HEK293 (cell line): ENCODE results near the gene DNAJC7.

Source experiments
- CTCF ChIA-PET: fragments of 350-600 bp; formaldehyde crosslinking; extraction: SDS; loops from one replicate; lab custom pipeline; 2021; ENCODE audit warnings: antibody characterized with exemption; lab: Yijun Ruan, JAX
- POLR2A ChIA-PET: fragments of 300-600 bp; formaldehyde crosslinking; extraction: SDS; loops from one replicate; lab custom pipeline; 2020; ENCODE audit warnings: antibody characterized with exemption, inconsistent platforms; lab: Yijun Ruan, JAX
- H3K27ac ChIP-seq: fragments of 200-500 bp; sonication (Bioruptor generic); 2 replicates; pipeline ENCODE4 v1.5.1; 2014; ENCODE audit warnings: low read depth, low read length, control low read depth, inconsistent platforms; ENCODE audit errors: extremely low read depth
- H3K36me3 ChIP-seq, 2 experiments: fragments of 200-500 bp in 1 of 2; sonication (Bioruptor generic) in 1 of 2; 1 replicate in 1 of 2; 2 replicates in 1 of 2; pipeline ENCODE4 v1.5.1; 2014 to 2017; ENCODE audit warnings: inconsistent platforms in 2 of 2, low read length in 2 of 2; ENCODE audit not compliant: control insufficient read depth in 2 of 2, insufficient read depth in 1 of 2
- H3K4me1 ChIP-seq: fragments of 200-500 bp; sonication (Bioruptor generic); 2 replicates; pipeline ENCODE4 v1.5.1; 2014; ENCODE audit warnings: mild to moderate bottlenecking, low read length, inconsistent platforms; ENCODE audit not compliant: control insufficient read depth, insufficient read depth
- H3K4me3 ChIP-seq: 2 replicates; pipeline ENCODE4 v1.5.1; 2011; ENCODE audit warnings: low read depth, mild to moderate bottlenecking, control low read depth, low read length, moderate library complexity
- H3K9me3 ChIP-seq: fragments of 200-500 bp; sonication (Bioruptor generic); 2 replicates; pipeline ENCODE4 v1.5.1; 2014; ENCODE audit warnings: low read depth, low read length, inconsistent platforms; ENCODE audit not compliant: control insufficient read depth, insufficient read depth
- FEZF1 ChIP-seq: fragments of 450-650 bp; formaldehyde crosslinking; IDR thresholded peaks from 2 replicates; pipeline ENCODE4 v1.5.1; 2016; ENCODE audit warnings: missing biosample characterization, missing genetic modification characterization
- KLF16 ChIP-seq: fragments of 450-650 bp; formaldehyde crosslinking; IDR thresholded peaks from 2 replicates; pipeline ENCODE4 v1.5.1; 2017; ENCODE audit warnings: missing biosample characterization, missing genetic modification characterization
- MYNN ChIP-seq: fragments of 450-650 bp; formaldehyde crosslinking; IDR thresholded peaks from 2 replicates; pipeline ENCODE4 v1.5.1; 2016; ENCODE audit warnings: missing biosample characterization, missing genetic modification characterization, borderline replicate concordance
- SCRT1 ChIP-seq: fragments of 450-650 bp; formaldehyde crosslinking; IDR thresholded peaks from 2 replicates; pipeline ENCODE4 v1.5.1; 2016; ENCODE audit warnings: missing biosample characterization, missing genetic modification characterization, borderline replicate concordance
- ZBTB48 ChIP-seq: fragments of 450-650 bp; formaldehyde crosslinking; IDR thresholded peaks from 2 replicates; pipeline ENCODE4 v1.5.1; 2016; ENCODE audit warnings: missing biosample characterization, missing genetic modification characterization
- ZEB2 ChIP-seq: fragments of 450-650 bp; formaldehyde crosslinking; IDR thresholded peaks from 2 replicates; pipeline ENCODE4 v1.5.1; 2016; ENCODE audit warnings: missing biosample characterization, missing genetic modification characterization
- ZFP3 ChIP-seq: fragments of 450-650 bp; formaldehyde crosslinking; IDR thresholded peaks from 2 replicates; pipeline ENCODE4 v1.5.1; 2016; ENCODE audit warnings: low read depth, missing biosample characterization, missing genetic modification characterization
- ZIC2 ChIP-seq: fragments of 450-650 bp; formaldehyde crosslinking; IDR thresholded peaks from 2 replicates; pipeline ENCODE4 v1.5.1; 2016; ENCODE audit warnings: missing biosample characterization, missing genetic modification characterization
- ZNF48 ChIP-seq: fragments of 450-650 bp; formaldehyde crosslinking; IDR thresholded peaks from 2 replicates; pipeline ENCODE4 v1.5.1; 2016; ENCODE audit warnings: missing biosample characterization, missing genetic modification characterization
- ZNF549 ChIP-seq: fragments of 450-650 bp; IDR thresholded peaks from 2 replicates; pipeline ENCODE4 v1.5.1; 2018; ENCODE audit warnings: missing biosample characterization, missing genetic modification characterization, mild to moderate bottlenecking, inconsistent platforms, moderate library complexity
- ZNF596 ChIP-seq: fragments of 450-650 bp; IDR thresholded peaks from 2 replicates; pipeline ENCODE4 v1.5.0; 2018; ENCODE audit warnings: missing biosample characterization, mild to moderate bottlenecking, missing genetic modification characterization, moderate library complexity
- ZNF677 ChIP-seq: fragments of 450-650 bp; IDR thresholded peaks from 2 replicates; pipeline ENCODE4 v1.5.0; 2018; ENCODE audit warnings: missing biosample characterization, mild to moderate bottlenecking, missing genetic modification characterization, moderate library complexity
- ZNF76 ChIP-seq: fragments of 450-650 bp; formaldehyde crosslinking; IDR thresholded peaks from 2 replicates; pipeline ENCODE4; 2016; ENCODE audit warnings: low read depth, missing biosample characterization, missing genetic modification characterization, borderline replicate concordance
- TF ChIP-seq, protein P1 (sequence below): fragments of 450-650 bp; formaldehyde crosslinking; IDR thresholded peaks from 2 replicates; pipeline ENCODE4 v1.5.1; 2017; ENCODE audit warnings: missing biosample characterization, mild to moderate bottlenecking, missing genetic modification characterization, moderate library complexity
- TF ChIP-seq, protein P2 (sequence below): fragments of 450-650 bp; formaldehyde crosslinking; IDR thresholded peaks from 2 replicates; pipeline ENCODE4 v1.5.1; 2016; ENCODE audit warnings: missing biosample characterization, missing genetic modification characterization

The DNAJC7 gene

DNA sequence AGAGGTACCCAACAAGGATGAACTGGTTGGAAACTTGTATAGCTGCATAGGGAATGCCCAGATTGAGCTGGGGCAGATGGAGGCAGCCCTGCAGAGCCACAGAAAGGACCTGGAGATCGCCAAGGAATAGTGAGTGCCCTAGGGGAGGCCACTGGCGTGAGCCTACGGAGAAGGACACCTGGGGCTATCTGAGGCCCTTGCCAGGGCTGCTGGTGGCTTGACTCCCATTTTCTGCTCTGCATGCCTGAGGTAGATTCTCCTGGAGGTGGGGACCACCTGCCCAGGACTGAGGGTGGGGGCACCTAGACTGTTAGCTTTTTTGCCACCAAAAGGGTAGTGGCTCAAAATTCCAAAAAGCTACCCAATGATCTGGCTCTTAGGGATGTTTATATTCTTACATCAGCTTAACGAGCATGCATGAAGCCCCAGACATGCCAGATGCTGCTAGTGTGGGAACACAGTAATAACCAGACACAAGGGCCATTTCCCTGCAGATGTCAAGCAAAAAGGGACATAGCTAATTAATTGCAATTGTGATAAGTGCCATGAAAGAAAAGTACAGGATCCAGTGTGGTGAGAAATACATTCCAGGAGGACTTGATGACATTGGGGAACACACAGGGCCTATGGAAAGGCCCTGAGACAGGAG, 78.1 kb downstream of the DNAJC7 start:
- H3K36me3 ChIP-seq = peaks cover 0 to 30% of the 10 kb centered on the region in 2 experiments; a peak in 1 of 3 replicates
- H3K27ac ChIP-seq = no peak overlapping the region
- no peak overlapping the region for H3K4me3 ChIP-seq
- POLR2A ChIA-PET = interaction anchor here (0.6 to 2.9 kb wide), 2 partner anchors 9 to 20 kb away, joined by 3 to 13 read pairs; partner anchors contain the start of genes ACLY and ODAD4
- no peaks in the 10 kb centered on the region for H3K9me3 ChIP-seq
- no peaks in the 10 kb centered on the region for H3K4me1 ChIP-seq
- no peak for TF ChIP-seq SCRT1 (tag by site-specific recombination)
- no peak for TF ChIP-seq ZNF76
- TF ChIP-seq ZIC2 (tag by site-specific recombination) = peak; percentile 63
- TF ChIP-seq, all 188 proteins: peak for 1
- CTCF ChIA-PET = interaction anchor here (0.6 to 1.2 kb wide), 3 partner anchors 153 to 797 kb away, joined by 3 to 5 read pairs (median 3); partner anchors contain the start of gene JUP

DNA sequence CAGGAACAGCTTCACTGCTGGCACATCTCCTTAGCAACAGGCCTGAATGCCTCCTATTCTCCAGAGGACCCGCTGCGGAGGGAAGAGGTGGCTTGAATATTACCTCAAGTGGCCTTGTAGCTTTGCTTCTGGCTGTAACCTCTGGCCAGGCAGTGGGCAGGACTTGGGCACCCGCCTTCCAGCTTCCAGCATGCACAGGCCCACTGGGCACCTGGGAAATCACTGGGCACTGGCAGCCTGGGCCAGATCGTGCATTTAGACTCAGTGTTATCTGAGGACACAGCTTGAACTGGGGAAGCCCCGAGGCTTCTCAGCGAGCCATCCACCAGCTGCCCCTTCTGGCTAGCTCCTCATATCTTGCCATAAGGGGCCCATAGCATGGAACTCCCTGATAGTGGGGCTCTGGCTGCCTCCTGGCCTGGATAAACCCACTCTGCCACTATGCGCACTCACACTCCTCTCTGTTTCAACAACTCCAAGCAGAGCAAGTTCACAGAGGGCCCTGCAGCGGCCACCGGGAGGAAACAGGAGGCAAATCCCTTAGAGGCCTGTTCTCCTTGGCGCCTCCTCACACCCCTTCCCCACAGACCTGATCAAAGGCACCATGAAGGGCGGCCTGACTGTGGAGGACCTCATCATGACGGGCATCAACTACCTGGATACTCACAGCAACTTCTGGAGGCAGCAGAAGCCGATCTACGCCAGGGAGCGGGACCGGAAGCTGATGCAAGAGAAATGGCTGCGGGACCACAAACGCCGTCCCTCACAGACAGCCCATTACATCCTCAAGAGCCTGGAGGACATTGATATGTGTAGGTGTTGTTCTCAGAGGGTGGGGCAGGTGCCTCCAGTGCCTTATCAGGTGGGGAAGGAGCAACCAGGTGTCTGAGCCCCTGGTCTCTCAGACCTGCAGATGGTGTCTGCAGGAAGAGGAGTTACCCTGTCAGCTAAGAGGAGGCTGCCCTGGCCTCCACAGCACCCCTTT, 79.0 kb downstream of the DNAJC7 start:
- ChIA-PET POLR2A (interaction anchor here (0.6 to 2.9 kb wide), 2 partner anchors 8 to 20 kb away, joined by 3 to 13 read pairs; partner anchors contain the start of genes ACLY and ODAD4), CTCF (interaction anchor here (0.6 to 1.2 kb wide), 7 partner anchors 16 to 798 kb away, joined by 3 to 6 read pairs (median 4); partner anchors contain the start of gene JUP)
- peaks cover 0 to 30% of the 10 kb centered on the region in 2 experiments; a peak in 1 of 3 replicates for H3K36me3 ChIP-seq
- TF ChIP-seq KLF16 (tag by site-specific recombination) = no peak
- TF ChIP-seq ZNF596 (tag by site-specific recombination) = no peak
- no peak for TF ChIP-seq ZBTB48
- TF ChIP-seq MYNN (tag by site-specific recombination) = no peak
- no peak for TF ChIP-seq ZEB2
- no peak for TF ChIP-seq ZNF549 (tag by site-specific recombination)
- TF ChIP-seq, protein P1, sequence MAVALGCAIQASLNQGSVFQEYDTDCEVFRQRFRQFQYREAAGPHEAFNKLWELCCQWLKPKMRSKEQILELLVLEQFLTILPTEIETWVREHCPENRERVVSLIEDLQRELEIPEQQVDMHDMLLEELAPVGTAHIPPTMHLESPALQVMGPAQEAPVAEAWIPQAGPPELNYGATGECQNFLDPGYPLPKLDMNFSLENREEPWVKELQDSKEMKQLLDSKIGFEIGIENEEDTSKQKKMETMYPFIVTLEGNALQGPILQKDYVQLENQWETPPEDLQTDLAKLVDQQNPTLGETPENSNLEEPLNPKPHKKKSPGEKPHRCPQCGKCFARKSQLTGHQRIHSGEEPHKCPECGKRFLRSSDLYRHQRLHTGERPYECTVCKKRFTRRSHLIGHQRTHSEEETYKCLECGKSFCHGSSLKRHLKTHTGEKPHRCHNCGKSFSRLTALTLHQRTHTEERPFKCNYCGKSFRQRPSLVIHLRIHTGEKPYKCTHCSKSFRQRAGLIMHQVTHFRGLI = no peak
- TF ChIP-seq ZFP3 (tag by site-specific recombination) = no peak
- TF ChIP-seq ZNF48 (tag by site-specific recombination) = no peak
- TF ChIP-seq, protein P2, sequence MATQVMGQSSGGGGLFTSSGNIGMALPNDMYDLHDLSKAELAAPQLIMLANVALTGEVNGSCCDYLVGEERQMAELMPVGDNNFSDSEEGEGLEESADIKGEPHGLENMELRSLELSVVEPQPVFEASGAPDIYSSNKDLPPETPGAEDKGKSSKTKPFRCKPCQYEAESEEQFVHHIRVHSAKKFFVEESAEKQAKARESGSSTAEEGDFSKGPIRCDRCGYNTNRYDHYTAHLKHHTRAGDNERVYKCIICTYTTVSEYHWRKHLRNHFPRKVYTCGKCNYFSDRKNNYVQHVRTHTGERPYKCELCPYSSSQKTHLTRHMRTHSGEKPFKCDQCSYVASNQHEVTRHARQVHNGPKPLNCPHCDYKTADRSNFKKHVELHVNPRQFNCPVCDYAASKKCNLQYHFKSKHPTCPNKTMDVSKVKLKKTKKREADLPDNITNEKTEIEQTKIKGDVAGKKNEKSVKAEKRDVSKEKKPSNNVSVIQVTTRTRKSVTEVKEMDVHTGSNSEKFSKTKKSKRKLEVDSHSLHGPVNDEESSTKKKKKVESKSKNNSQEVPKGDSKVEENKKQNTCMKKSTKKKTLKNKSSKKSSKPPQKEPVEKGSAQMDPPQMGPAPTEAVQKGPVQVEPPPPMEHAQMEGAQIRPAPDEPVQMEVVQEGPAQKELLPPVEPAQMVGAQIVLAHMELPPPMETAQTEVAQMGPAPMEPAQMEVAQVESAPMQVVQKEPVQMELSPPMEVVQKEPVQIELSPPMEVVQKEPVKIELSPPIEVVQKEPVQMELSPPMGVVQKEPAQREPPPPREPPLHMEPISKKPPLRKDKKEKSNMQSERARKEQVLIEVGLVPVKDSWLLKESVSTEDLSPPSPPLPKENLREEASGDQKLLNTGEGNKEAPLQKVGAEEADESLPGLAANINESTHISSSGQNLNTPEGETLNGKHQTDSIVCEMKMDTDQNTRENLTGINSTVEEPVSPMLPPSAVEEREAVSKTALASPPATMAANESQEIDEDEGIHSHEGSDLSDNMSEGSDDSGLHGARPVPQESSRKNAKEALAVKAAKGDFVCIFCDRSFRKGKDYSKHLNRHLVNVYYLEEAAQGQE (tag by site-specific recombination) = no peak
- TF ChIP-seq FEZF1 (tag by site-specific recombination) = no peak
- no peak for TF ChIP-seq ZNF677 (tag by site-specific recombination)
- no peaks in the 10 kb centered on the region for H3K4me1 ChIP-seq
- no peaks in the 10 kb centered on the region for H3K9me3 ChIP-seq
- H3K4me3 ChIP-seq = no peak overlapping the region
- no peak overlapping the region for H3K27ac ChIP-seq
